Adipose tissue (tissue), 3 donors: ENCODE data around the gene SORBS1. TPM values are rescaled to one million over a fixed set of nuclear protein-coding genes. Genes with fewer than 3 reads are reported as not detected.
"Not testable (repeated sequence)": the region's sequence is repeated elsewhere in the genome, so short reads cannot be mapped to it uniquely, and the experiment has no call there.

Experiments
- H3K27ac ChIP-seq: one replicate; pipeline ENCODE4 v1.5.1; 2013; ENCODE audit warnings: low read depth, low read length
- WGBS, 3 donors: extraction: QIAGEN DNeasy Blood & Tissue Kit; methylation state at CpG; one replicate each; pipeline ENCODE4 v1.1.7; 2013; 5-methylcytosine and 5-hydroxymethylcytosine counted together
- polyA plus RNA-seq, 3 donors: library from polyadenylated mRNA; stranded (reverse); fragments of 200-250 nt; gene quantifications; one replicate each; pipeline ENCODE4 v1.2.3, GENCODE V29; 2013
- donor health status: healthy with polysubstance abuse.
- donor health status: Bipolar disorder and iron deficiency.
- donor health status: healthy.

The SORBS1 gene
- polyA plus RNA-seq, 3 donors = 25.4 to 508 (median 85.4) TPM

DNA sequence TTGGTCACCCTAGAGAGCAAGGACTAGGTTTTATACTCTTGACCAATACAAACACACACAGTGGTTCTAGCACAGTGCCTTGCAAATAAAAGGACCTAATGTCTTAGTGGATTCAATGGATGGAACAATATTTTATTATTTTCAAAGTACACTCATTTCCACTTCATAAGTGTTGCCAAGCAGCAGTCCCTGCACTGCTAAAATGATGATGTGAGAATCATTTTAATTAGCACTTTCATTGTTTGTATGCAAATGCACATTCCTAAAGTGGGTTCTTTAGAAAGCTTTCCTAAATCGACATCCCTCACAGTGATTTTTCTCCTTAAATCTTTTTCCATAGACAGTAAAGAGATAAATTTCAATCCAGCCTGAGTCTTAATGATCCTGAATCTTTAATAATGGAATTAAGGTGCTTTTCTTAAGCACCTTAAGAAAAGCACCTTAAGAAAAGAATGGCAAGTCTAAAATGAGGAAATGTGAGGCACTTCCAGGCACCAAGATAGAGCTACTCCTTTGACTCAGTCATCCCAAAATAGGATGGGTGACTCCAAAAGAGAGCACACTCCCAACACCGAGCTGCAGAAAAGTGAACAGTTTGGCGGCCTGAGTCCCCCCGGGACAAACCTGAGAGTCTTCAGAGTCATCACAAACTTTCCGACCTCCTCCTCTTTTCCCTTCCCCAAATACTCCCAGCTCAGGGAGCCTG lies 84.5 kb downstream of the SORBS1 start:
- no peak overlapping the region for H3K27ac ChIP-seq
- 59 to 90% (median 64%) methylated on average over 5 of the region's 5 CpGs for WGBS, 3 donors

DNA sequence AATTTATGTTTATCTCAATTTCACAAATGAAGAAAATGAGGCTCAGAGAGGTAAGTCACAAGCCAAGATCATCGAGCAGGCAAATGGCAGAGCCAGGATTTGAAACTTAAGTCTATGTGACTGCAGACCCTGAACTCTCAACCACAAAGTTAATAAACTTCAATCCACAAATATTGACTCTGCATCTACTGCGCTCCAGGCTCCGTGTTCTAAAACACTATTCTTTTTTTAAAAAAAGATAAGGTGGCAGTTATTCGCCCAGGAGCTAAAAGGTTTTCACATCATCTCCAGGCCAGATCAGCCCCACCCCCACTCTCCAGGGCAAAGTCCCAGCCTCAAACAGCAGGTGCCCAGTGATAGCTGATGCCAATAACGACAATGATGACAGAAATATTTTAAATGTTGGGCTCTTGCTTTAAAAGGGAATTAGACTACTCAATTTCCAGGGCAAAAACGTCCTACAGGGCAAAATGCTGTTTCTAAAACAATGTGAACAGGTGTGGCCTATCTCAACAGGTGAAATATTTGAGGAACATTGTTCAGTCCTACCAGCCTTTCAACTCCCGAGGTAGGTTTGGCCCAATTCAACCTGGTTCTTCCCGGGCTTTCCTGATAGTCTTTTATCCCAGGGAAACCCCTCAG lies 85.2 kb downstream of the SORBS1 start:
- H3K27ac ChIP-seq = no peak overlapping the region
- 32 to 85% (median 83%) methylated on average over 8 of the region's 8 CpGs for WGBS, 3 donors

DNA sequence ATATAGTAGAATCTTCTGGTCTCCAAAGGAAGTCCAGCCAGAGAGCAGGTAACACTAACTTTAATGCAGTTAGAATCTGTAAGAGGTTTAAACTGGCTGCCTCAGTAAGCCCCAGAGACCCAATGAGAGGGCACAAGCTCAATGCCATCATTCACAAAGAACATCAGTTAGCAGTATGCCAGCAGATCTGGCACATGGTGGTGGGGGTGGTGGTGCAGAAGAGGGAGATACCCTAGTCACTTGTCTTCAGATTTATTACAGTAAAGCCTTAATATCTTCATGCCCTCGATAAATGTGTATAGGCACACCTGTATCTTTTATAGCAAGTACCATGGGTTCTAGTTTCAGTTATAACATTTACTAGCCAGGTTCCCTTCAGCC lies 86.2 kb downstream of the SORBS1 start:
- no peak overlapping the region for H3K27ac ChIP-seq
- WGBS, 3 donors = 74 to 93% (median 90%) methylated on average over 1 of the region's 1 CpG

DNA sequence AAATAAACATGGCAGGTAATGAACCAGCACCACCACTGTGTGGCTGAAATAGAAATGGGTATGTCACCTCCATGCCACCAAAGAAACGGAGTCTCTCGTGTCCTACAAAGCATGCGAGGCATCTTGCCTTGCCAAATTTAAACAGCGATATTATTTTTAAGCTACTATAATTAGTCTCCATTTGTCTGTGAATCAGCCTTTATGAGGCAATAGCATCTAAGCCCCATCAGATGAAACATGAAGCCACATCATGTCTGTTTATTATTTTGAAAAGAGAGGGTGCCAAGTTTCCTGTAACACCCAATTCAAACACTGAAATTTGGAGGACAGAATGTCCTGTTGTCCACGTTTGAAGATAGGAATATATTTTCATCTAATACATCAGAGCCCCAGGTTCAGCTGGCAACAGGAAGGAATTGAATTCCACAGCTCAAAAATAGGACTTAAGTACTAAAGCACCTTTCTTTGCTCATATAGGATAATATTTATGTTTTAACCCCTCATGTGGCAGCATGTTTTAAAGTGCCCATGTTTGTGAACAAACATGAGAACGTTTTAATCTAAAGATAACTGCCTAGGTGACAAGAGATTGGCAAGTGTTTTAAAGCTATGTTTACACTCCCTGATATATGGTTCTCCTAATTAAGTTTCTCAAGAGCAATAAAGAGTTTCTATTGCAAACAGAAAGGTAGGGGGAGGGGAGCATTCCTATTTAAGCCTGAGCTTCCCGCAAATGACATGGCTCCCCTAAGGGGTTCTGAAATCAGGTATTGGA lies 86.8 kb downstream of the SORBS1 start:
- WGBS, 3 donors = 16 to 46% (median 42%) methylated on average over 7 of the region's 7 CpGs

DNA sequence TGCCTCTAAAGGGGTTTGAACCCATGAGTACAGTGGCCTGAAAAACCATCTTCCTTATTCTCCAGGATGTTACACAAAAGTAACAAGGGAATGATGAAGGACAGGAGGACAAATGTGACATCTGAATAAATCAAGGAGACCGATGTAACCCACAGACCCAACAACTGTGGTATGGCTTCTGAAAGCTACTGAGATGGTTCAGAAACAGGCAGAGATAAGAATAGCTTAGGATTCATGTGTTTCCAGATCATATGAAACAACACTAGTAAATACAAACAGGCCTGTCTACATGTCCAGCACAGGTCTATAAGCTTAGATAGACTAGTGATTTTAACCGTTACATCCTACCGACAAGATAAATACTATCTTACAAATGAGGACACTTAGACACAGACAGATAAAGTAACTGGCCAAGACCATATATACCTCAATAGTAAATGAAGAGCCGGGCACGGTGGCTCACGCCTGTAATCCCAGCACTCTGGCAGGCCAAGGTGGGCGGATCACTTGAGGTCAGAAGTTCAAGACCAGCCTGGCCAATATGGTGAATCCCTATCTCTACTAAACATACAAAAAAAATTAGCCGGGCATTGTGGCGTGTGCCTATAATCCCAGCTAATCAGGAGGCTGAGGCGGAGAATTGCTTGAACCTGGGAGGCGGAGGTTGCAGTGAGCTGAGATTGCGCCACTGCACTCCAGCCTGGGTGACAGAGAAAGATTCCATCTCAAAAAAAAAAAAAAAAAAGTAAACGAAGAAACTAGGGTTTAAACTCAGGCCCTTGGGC lies 88.7 kb downstream of the SORBS1 start:
- H3K27ac ChIP-seq = no peak overlapping the region
- 93 to 96% (median 93%) methylated on average over 13 of the region's 13 CpGs for WGBS, 3 donors

More for the DNA sequence above, 86.8 kb downstream of the SORBS1 start:
- H3K27ac ChIP-seq = no peak overlapping the region

DNA sequence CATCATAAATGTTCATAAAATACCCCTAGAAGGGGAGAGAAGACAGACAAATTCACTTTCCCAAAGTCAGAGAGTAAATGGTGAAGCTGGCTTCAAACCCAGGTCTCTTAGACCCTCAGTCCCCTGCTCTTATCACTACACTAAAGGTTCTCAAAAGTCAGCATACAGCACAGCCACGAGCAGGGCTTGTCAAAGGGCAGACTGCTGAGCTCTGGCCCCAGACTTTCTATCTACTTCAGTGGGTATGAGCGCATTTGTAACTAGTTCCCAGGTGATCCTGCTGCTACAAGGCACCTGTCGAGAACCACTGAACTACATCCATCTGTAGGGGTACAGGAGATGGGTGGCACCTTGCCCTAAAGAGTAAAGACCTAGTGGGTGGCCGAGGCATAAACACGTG lies 91.5 kb downstream of the SORBS1 start:
- WGBS, 3 donors = 85 to 94% (median 87%) methylated on average over 5 of the region's 5 CpGs
- H3K27ac ChIP-seq = no peak overlapping the region

DNA sequence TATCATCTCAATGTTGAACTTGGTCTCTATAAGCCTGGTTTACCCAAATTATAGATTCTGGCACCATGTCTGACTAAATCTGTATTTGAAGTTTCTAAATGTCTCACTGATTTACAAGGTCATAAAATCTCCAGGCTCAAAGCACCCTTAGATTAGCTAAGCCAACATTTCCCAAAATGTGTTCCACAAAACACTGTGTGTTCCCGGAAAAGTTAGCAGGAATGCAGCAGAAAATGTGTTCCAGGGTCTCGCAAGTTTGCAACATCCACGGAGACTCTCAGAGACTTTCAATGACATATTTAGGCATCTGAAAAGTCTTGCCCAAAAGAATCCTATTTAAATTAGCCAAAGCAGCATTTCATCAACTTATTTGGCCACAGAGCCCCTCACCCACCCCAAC lies 91.9 kb downstream of the SORBS1 start:
- WGBS, 3 donors = 80 to 91% (median 85%) methylated on average over 3 of the region's 3 CpGs

DNA sequence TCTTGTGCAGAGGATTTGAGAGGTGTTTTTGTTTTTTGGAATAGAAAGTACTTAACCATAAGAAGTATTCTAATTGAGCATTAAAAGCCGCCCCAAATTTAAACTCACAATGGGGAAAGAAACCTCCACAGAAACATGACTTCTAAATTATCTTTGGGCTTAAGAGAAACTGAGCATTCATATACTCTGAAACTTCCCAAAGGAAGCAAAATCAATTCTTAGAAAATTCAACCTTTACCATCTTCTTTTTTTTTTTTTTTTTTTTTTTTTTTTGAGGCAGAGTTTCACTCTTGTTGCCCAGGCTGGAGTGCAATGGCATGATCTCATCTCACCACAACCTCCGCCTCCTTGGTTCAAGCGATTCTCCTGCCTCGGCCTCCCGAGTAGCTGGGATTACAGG lies 93.5 kb downstream of the SORBS1 start:
- 92 to 97% (median 95%) methylated on average over 5 of the region's 5 CpGs for WGBS, 3 donors
- H3K27ac ChIP-seq = not testable (repeated sequence)

More for the DNA sequence above, 91.9 kb downstream of the SORBS1 start:
- H3K27ac ChIP-seq = no peak overlapping the region

DNA sequence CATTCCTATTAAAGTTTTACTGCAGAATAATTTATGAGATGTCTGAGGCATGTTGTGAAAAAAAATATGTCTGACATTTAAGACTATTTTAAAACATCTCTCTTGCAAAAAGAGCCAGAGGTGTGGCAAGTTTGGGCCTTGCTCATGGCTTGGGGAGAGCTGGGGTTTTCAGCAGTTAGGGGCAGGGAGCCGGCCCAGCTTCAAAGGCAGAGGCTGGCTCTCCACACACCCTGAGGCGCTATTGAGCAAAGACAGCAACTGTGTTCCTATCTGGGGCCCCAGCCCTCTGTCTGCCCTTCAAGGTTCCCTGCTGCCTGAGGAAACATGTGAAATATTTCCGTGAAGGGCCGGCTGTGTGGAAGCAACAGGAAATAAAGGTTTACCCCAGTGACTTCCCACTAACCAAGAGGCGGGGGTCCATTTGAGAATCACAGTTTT lies 94.0 kb downstream of the SORBS1 start:
- WGBS, 3 donors = 29 to 37% (median 34%) methylated on average over 5 of the region's 5 CpGs
- H3K27ac ChIP-seq = no peak overlapping the region

DNA sequence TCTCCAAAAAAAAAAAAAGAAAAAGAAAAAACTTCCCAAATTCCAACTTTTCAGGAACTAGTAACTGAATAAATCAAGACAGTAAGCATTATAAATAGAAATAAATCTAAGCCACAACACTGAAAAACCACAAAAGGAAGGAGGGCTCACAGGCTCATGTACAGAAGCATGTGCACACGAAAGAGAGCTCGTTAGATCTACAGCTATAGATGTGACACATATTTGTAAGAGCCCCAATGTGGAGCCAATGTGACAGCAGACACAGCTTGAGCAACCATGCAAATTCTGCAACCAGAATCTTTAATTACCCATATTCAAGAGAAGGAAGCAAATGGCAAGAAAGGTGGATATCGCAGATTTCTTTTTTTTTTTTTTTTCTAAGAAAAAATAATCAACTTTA lies 94.7 kb downstream of the SORBS1 start:
- 62 to 93% (median 81%) methylated on average over 3 of the region's 3 CpGs for WGBS, 3 donors
- H3K27ac ChIP-seq = no peak overlapping the region

DNA sequence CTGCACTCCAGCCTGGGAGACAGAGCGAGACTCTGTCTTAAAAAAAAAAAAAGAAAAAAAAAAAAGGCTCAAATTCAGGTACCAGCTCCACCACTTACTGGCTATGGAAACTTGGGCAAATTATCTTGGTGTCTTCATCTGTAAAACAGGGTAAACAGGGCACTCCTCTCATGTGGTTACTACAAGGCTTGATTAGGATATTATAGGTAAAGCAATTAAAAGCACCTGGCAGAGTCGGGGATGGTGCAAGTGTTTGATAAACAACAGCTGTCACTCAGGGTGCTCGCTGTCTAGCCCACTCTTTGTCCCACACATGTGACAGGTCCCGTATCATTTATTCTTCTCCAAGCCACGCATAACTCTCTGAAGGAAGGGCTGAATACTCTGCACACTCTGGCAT lies 96.9 kb downstream of the SORBS1 start:
- no peak overlapping the region for H3K27ac ChIP-seq
- 63 to 94% (median 89%) methylated on average over 5 of the region's 5 CpGs for WGBS, 3 donors

DNA sequence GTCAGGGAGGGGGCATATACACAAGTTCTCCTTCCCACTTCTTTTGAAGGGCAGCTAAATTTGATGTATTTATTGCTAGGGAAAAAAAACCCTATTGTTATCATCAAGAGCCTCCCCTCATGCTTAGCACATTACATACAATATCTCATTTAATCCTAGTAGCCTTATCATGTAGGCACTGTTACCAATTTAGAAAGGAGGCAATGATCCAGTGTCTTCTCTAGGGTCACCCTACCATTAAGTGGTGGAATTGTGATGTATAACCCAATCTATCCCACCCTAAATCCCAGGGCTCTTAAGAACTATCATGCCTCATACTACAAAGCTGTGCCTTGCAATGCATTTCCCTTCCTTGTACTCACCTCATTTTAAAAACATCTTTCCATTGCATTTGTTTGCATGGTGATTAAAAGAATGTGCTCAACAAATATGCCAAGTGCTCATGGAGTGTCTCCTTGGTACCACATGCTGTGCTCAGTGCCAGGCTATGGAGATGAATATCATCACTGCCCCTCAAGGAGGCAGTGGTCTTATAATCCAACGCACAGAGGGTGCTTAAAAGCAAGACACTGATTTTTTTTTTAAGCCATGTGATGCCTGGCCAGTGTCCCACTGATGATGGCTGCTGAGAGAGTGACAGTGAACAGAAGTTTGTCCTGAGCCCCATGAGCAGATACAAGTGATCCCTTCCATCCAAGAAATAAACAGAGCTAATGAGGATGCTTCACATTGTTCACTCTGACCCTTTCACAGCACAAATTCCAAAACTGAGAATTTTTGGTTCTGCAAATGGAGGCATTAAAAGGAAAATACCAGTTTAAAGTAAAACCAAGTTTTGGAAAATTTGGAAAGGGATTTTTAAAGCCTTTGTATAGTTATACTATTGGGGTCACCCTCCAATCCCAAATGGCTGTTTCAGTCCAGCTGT lies 98.2 kb downstream of the SORBS1 start:
- no peak overlapping the region for H3K27ac ChIP-seq
- WGBS, 3 donors = 78 to 79% (median 78%) methylated on average over 1 of the region's 1 CpG

DNA sequence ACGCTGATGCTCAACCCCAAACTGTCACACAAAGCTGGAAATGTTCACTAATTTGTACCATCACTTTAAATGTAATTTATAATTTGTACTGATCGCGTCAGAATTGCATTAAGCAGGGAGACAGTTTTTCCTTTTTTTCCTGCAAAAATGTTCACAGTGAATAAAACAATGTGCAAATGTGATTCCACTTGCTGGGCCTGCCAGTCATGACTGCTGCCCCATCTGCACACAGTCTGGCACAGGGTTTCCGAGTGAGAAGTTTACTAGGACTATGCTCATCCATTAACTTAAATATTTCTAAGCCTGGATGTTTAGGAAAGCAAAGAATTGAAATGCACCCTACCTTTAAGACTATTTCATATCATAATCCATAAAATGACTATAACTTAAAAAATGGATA lies 99.6 kb downstream of the SORBS1 start:
- H3K27ac ChIP-seq = no peak overlapping the region
- WGBS, 3 donors = 94 to 98% (median 95%) methylated on average over 4 of the region's 4 CpGs

DNA sequence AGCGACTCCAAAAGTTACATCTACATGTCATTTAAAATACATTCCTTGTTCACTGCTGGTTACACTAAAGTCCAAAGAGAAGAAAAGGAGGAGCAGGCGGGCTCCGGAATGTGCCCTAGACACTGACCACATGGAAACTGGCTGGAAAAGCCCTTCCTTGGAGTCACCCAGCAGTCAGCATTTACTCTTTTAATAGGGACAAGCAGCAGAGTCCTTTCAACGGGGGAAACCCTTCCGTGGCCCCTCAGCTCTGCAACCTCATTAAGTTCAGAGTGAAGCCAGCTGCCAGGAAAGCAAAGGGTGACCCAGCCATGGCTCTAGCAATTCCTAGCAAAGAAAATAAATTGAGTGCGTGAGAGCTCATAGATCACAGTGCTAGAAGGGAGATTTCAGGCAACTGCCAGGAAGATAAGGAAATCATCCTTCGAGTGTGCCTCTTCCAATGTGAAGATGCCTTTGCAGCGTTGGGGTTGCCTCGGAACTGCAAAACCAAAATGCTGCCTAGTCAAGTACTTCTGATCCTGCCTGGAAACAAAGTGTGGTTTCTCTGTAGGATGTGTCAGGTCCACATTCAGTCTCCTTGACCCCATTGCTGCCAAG lies 101.6 kb downstream of the SORBS1 start:
- WGBS, 3 donors = 57 to 71% (median 59%) methylated on average over 9 of the region's 9 CpGs
- H3K27ac ChIP-seq = no peak overlapping the region

DNA sequence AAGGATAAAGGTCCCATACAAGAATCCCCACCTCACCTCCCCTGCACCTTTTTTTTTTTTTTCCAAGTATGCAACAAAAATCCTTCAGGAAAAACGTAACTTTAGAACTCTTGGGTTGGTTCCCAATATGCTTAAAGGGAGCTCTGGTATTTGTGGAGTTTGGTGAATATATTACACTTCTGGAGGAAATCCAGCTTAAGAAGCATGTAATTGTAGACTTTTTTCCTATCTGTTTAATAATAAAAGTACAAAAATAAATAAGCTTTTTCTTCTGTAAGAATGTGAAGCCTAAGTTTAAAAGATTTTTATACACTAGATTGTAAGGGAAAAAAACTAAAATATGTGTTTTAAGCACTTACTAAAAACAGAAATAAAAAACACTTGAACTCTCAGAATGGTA lies 102.3 kb downstream of the SORBS1 start:
- H3K27ac ChIP-seq = no peak overlapping the region
- WGBS, 3 donors = 28 to 52% (median 48%) methylated on average over 1 of the region's 1 CpG

DNA sequence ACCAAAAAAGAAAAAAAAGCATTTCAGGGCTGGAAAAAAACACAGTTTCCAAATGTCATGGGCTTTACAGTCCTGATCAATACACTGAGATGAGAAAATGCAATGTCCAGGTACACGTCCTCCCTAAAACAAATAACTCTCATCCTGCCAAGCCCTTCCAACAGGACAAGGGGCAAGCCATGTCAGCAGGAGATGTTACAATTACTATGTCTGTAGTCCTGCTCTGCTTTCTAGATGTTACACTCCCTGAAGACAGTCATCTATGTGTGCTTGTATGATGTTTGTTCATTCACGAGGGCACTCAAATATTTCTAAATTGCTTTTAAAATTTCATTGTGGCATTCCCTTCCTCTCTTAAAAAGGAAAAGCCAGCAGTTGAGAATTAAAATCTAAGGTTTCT lies 103.2 kb downstream of the SORBS1 start:
- H3K27ac ChIP-seq = no peak overlapping the region
- 83 to 92% (median 89%) methylated on average over 2 of the region's 2 CpGs for WGBS, 3 donors

DNA sequence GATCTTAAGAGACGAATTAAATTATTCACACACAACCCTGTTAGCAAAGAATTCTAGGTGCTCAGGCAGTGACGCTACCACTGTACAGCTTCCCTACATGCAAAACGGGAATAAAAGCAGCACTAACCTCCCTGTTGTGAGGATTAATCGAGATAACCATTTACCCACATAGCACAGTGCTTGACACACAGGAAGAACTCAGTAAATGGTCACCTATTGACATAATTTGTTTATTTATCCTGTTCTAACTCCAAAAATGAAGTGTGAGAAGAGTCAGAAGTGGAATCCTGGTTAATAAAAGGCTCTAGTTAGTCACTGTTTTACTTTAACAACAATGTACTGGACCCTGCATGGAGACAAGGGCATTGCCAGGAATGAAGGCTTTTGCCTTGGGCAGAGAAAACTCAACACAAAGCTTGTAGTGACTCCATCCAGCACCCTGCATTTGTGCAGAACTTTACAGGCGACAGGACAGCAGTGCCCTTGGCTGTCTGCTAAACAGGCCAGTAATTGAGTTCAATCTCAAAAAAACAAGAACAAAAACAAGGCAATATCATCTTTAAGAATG lies 103.8 kb downstream of the SORBS1 start:
- no peak overlapping the region for H3K27ac ChIP-seq
- WGBS, 3 donors = 70 to 89% (median 87%) methylated on average over 5 of the region's 5 CpGs
